ENCODE measurements around the gene CAV1. TPM values are rescaled to one million over a fixed set of nuclear protein-coding genes. Genes with fewer than 3 reads are reported as not detected.

The CAV1 gene
- total RNA-seq, 1 experiment from 2014 or later: 20.2 TPM

GRCh38 chr7:116545411-116545993 is 20.7 kb downstream of the CAV1 start:
- TF ChIP-seq CTCF (conservative IDR thresholded peaks at IDR 0.05): no peak
- no peaks in the 10 kb centered on the region for H4K20me1 ChIP-seq (ENCODE audit: control insufficient read depth, insufficient read depth, insufficient read length)
- no peak overlapping the region for H3K27ac ChIP-seq (ENCODE audit: insufficient read length, low read depth, low read length)
- WGBS (ENCODE audit: extremely low coverage, insufficient read length, low lambda C conversion rate): no CpG with 5 or more reads among the region's 6 CpGs
- Mint-ChIP-seq H3K4me3 (no peak overlapping the region), H3K27ac (no peak overlapping the region), H3K9me3 (no peaks in the 10 kb centered on the region), H3K4me1 (no peaks in the 10 kb centered on the region), H3K27me3 (ENCODE audit: low read depth) (no peaks in the 10 kb centered on the region), H3K36me3 (ENCODE audit: insufficient read depth in 1 of 3, low read depth in 3 of 3) (no peaks in the 10 kb centered on the region)
- DNase-seq: no peak
- no peaks in the 10 kb centered on the region for H3K4me1 ChIP-seq (ENCODE audit: insufficient read depth, low read length)
- H3K23me2 ChIP-seq (ENCODE audit: insufficient read length, low read depth, low read length, poor library complexity, severe bottlenecking): no peaks in the 10 kb centered on the region
- no peak overlapping the region for H3K4ac ChIP-seq (ENCODE audit: low read depth, low read length)
- H2BK12ac ChIP-seq (ENCODE audit: insufficient read length, low read depth, low read length): no peak overlapping the region
- H3K4me2 ChIP-seq (ENCODE audit: insufficient read depth, insufficient read length, low read length): no peak overlapping the region
- no peaks in the 10 kb centered on the region; the same call in 1 of the 2 replicates for H3K27me3 ChIP-seq (ENCODE audit: insufficient read depth, low read length)
- H4K91ac ChIP-seq (ENCODE audit: insufficient read length, low read depth, low read length): no peak overlapping the region
- H4K8ac ChIP-seq (replicated peaks; ENCODE audit: insufficient read length, low read depth, low read length): no peak overlapping the region
- no peak overlapping the region for H3K18ac ChIP-seq (ENCODE audit: insufficient read length, low read depth, low read length)
- H3K23ac ChIP-seq (ENCODE audit: insufficient read length, low read depth, low read length): no peak overlapping the region
- H2BK15ac ChIP-seq (ENCODE audit: low read depth, low read length): no peak overlapping the region
- no peak overlapping the region for H2AK5ac ChIP-seq (ENCODE audit: insufficient read length, low read length)
- no peak overlapping the region for H2BK20ac ChIP-seq (ENCODE audit: low read depth, low read length, poor library complexity, severe bottlenecking)
- H3K79me1 ChIP-seq (ENCODE audit: insufficient read depth, low read depth, low read length, poor library complexity, severe bottlenecking): no peaks in the 10 kb centered on the region
- no peak overlapping the region for H2AFZ ChIP-seq (ENCODE audit: low read length)
- no peaks in the 10 kb centered on the region for H3K79me2 ChIP-seq (ENCODE audit: insufficient read depth, low read length)
- H2BK5ac ChIP-seq (ENCODE audit: insufficient read length, low read length): no peak overlapping the region
- H3T11ph ChIP-seq (ENCODE audit: low read length): no peak overlapping the region
- H2BK120ac ChIP-seq (ENCODE audit: low read depth, low read length, poor library complexity, severe bottlenecking): no peak overlapping the region
- no peak overlapping the region for H3K56ac ChIP-seq (ENCODE audit: insufficient read length, low read depth, low read length)
- no peak overlapping the region for H4K5ac ChIP-seq (ENCODE audit: insufficient read length, low read depth, low read length)
- no peak overlapping the region for H3K14ac ChIP-seq (ENCODE audit: insufficient read depth, low read length)
- H3K9ac ChIP-seq (ENCODE audit: extremely low read depth, insufficient read length, low read length): no peak overlapping the region
- no peaks in the 10 kb centered on the region for H3K9me3 ChIP-seq (ENCODE audit: control insufficient read depth, low read depth, low read length)

All from H9 (cell line).